ENCODE data around the gene PGC.

Gene PGC

DNA sequence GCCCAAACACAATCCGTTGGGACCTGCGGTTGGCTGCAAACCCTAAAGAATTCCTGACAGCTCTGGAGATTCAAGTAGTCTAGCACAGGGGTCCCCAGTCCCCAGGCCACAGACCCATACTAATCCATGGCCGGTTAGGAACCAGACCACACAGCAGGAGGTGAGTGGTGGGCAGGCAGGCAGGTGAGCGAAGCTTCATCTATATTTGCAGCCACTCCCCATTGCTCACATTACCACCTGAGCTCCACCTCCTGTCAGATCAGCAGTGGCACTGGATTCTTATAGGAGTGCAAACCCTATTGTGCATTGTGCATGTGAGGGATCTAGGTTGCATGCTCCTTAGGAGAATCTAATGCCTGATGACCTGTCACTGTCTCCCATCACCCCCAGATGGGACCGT, 28.4 kb downstream of the PGC start:
- H4K20me1 ChIP-seq, result peaks cover 0 to 70% (median 18%) of the 10 kb centered on the region in 11 experiments; a peak in 14 of 22 replicates
- H3K9ac ChIP-seq, result peak overlapping the region in 2 of 11 experiments; percentile 19 to 44; a peak in 2 of 22 replicates
- H3K4me1 ChIP-seq, result peaks cover 97 to 99% (median 98%) of the 10 kb centered on the region in 10 experiments
- no peaks in the 10 kb centered on the region for H3K27me3 ChIP-seq
- no peak for TF ChIP-seq Cebpa-rat (IDR thresholded peaks at IDR 0.05)
- peaks cover 0 to 48% (median 15%) of the 10 kb centered on the region in 11 experiments; a peak in 13 of 22 replicates for H3K36me3 ChIP-seq
- peak overlapping the region; percentile 30 to 100 (median 99); a peak in 19 of 22 replicates for H3K4me2 ChIP-seq
- peak overlapping the region in 8 of 11 experiments; percentile 3 to 98 (median 46); a peak in 14 of 22 replicates for H3K27ac ChIP-seq
- no peaks in the 10 kb centered on the region for H3K9me3 ChIP-seq (replicated peaks in 1 of 11)
- no peak overlapping the region for H3K4me3 ChIP-seq

DNA sequence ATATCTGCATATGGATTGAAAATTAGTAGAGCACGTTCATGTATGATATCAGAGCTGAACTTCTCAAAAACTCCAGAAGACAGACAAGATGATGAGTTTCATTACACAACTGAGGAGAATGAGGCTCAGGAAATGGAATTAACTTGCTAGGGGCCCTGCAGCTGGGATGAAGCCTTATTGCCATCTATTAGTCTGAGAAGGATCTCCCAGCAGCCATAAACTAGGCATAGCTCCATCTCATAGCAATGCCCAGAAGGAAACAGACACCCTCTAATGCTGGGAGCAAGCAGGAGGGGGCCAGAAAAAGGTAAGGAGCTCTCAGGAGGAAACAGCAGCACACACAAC, 29.8 kb downstream of the PGC start:
- Histone ChIP-seq H3K9me3 (replicated peaks in 1 of 11) (no peaks in the 10 kb centered on the region), H3K9ac (peak overlapping the region; percentile 13 to 70 (median 58); a peak in 19 of 22 replicates), H4K20me1 (peaks cover 0 to 85% (median 30%) of the 10 kb centered on the region in 11 experiments; a peak in 14 of 22 replicates), H3K4me2 (peak overlapping the region; percentile 84 to 100 (median 98)), H3K4me1 (peaks cover 99 to 100% (median 100%) of the 10 kb centered on the region in 10 experiments), H3K27ac (peak overlapping the region in 10 of 11 experiments; percentile 18 to 96 (median 73); a peak in 20 of 22 replicates), H3K27me3 (no peaks in the 10 kb centered on the region), H3K36me3 (peaks cover 0 to 59% (median 17%) of the 10 kb centered on the region in 11 experiments; a peak in 15 of 22 replicates), H3K4me3 (peak overlapping the region in 2 of 10 experiments; percentile 20 to 33; a peak in 1 of 20 replicates)
- TF ChIP-seq Cebpa-rat (IDR thresholded peaks at IDR 0.05), result no peak

DNA sequence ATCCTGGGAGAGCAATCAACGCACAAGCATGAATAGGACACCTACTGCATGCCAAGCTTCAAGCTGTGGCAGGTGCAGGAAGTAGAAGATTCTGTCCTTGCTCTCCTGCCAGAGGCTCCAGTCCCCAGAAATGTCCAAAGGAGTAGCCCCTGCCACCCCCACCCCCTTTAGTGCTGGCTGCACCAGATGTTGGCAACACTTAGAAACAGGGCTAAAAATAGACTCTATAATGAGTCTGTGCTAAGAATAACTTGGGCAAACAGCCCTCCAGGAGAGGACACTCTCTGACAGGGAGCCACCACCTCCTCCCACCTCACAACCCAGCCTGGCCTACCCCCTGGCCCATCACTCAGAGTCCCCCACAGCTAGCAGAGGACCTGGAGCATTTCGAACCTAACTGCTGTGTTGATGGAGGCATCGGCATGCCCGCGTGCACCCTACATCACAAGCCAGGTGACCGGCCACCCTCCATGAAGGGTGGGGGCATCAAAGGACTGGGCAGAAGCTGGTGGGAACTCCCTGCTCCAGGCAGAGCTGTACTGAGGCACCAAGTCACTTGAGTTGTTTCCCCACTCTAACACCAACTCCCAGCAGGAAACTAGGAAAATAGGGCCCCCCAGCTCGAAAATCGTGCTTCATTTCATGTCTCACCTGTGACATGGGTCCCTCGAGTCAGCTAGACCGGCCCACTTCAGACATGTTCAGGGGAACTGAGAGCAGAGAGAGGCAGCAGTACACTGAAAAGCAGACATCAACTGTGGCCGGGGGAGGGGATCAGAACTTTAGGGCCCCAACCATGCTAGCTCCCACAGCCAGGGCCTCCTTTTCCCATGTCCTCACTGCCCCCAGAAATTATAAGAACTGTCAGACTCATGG, 30.4 kb downstream of the PGC start:
- no peak for TF ChIP-seq Cebpa-rat (IDR thresholded peaks at IDR 0.05)
- H3K4me2 ChIP-seq, result peak overlapping the region; percentile 84 to 100 (median 98)
- peak overlapping the region in 4 of 10 experiments; percentile 2 to 33 (median 14); a peak in 3 of 20 replicates for H3K4me3 ChIP-seq
- H4K20me1 ChIP-seq, result peaks cover 0 to 91% (median 30%) of the 10 kb centered on the region in 11 experiments; a peak in 14 of 22 replicates
- peak overlapping the region in 10 of 11 experiments; percentile 18 to 96 (median 73); a peak in 20 of 22 replicates for H3K27ac ChIP-seq
- H3K9me3 ChIP-seq (replicated peaks in 1 of 11), result no peaks in the 10 kb centered on the region
- peak overlapping the region; percentile 13 to 70 (median 58); a peak in 20 of 22 replicates for H3K9ac ChIP-seq
- H3K36me3 ChIP-seq, result peaks cover under 1 to 65% (median 17%) of the 10 kb centered on the region in 11 experiments; a peak in 19 of 22 replicates
- H3K4me1 ChIP-seq, result peaks cover 99 to 100% (median 100%) of the 10 kb centered on the region in 10 experiments
- no peaks in the 10 kb centered on the region for H3K27me3 ChIP-seq

DNA sequence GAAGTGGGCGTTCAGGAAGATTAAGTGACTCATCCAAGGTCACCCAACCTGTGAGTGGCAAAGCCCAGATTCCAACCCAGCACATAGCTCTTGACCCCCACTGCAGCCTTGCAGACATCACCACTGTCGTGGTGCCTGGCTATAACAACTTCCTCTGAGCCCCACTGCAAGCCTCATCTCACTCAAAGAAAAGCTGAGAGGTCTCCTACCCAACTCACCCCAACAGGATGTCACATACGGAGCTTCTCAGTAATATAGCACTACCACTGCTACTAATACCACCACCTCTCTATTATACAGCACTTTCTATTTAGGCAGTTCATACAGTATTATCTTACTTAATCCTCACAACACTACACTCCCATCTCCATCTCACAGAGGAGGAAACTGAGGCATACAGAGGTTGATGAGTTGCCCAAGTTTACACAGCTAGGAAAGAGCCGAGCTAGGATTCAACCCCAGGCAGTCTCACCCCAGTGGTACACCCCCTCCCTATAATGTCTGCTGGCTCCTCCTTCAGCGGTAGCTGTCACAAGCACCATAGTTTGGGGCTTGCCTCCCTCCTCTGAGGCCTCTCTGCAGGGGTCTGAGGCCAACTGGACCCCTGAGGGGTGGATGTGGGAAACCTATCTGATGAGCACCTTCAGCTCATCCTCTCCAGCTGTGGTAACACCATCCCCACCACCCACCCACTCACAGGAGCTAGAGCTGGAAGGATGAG, 31.2 kb downstream of the PGC start:
- peak overlapping the region in 7 of 11 experiments; percentile 13 to 70 (median 50); a peak in 8 of 22 replicates for H3K9ac ChIP-seq
- TF ChIP-seq Cebpa-rat (IDR thresholded peaks at IDR 0.05), result no peak
- H3K9me3 ChIP-seq (replicated peaks in 1 of 11), result no peaks in the 10 kb centered on the region
- H3K27ac ChIP-seq, result peak overlapping the region in 9 of 11 experiments; percentile 52 to 96 (median 77); a peak in 16 of 22 replicates
- H3K4me1 ChIP-seq, result peaks cover 96 to 100% (median 100%) of the 10 kb centered on the region in 10 experiments
- H4K20me1 ChIP-seq, result peaks cover 0 to 99% (median 30%) of the 10 kb centered on the region in 11 experiments; a peak in 14 of 22 replicates
- no peaks in the 10 kb centered on the region for H3K27me3 ChIP-seq
- H3K36me3 ChIP-seq, result peaks cover 8 to 73% (median 25%) of the 10 kb centered on the region in 11 experiments; a peak in 20 of 22 replicates
- peak overlapping the region; percentile 84 to 100 (median 98) for H3K4me2 ChIP-seq
- H3K4me3 ChIP-seq, result peak overlapping the region in 2 of 10 experiments; percentile 25 to 33; a peak in 2 of 20 replicates

DNA sequence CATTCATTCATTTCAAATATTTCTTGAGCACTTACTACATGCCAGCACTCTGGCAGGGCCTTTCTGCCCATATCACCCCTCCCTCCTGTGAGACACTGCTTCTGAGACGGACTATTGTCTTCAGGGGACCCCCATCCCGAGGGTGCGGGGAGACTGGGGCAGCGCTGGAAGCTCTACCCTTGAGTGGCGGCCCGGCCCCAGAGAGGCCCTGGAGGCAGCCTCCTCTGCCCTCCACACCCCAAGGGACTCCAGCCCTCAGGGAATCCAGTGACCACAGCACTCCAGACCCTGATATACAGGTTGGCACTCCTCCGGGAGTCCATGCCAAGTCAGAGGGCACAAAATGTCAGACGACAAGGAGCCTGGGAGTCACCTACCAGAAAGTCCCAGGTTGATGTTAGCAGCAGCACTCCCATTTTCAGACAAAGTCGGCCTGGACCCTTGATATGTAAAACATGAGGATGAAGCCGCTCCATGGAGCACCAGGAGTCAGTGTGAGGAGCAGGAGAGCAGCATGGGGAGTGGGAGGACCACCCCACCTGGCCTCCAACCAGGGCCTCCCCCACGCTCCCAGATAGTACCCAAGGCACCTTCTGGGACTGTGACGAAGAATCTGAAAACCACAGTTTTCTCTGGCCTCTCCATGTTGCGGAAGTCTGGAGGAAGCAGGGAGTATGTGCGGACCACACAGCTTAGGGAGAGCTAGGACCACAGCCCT, 32.5 kb downstream of the PGC start:
- H3K36me3 ChIP-seq, result peaks cover 9 to 77% (median 32%) of the 10 kb centered on the region in 11 experiments; a peak in 20 of 22 replicates
- H3K9ac ChIP-seq, result peak overlapping the region; percentile 20 to 69 (median 56); a peak in 21 of 22 replicates
- no peak for TF ChIP-seq Cebpa-rat (IDR thresholded peaks at IDR 0.05)
- no peaks in the 10 kb centered on the region for H3K27me3 ChIP-seq
- H3K4me2 ChIP-seq, result peak overlapping the region; percentile 84 to 100 (median 98)
- peak overlapping the region in 2 of 10 experiments; percentile 8 to 18; a peak in 3 of 20 replicates for H3K4me3 ChIP-seq
- H4K20me1 ChIP-seq, result peaks cover 0 to 89% (median 30%) of the 10 kb centered on the region in 11 experiments; a peak in 14 of 22 replicates
- H3K9me3 ChIP-seq (replicated peaks in 1 of 11), result no peaks in the 10 kb centered on the region
- peaks cover 83 to 100% (median 98%) of the 10 kb centered on the region in 10 experiments for H3K4me1 ChIP-seq
- peak overlapping the region; percentile 2 to 96 (median 75); a peak in 20 of 22 replicates for H3K27ac ChIP-seq

DNA sequence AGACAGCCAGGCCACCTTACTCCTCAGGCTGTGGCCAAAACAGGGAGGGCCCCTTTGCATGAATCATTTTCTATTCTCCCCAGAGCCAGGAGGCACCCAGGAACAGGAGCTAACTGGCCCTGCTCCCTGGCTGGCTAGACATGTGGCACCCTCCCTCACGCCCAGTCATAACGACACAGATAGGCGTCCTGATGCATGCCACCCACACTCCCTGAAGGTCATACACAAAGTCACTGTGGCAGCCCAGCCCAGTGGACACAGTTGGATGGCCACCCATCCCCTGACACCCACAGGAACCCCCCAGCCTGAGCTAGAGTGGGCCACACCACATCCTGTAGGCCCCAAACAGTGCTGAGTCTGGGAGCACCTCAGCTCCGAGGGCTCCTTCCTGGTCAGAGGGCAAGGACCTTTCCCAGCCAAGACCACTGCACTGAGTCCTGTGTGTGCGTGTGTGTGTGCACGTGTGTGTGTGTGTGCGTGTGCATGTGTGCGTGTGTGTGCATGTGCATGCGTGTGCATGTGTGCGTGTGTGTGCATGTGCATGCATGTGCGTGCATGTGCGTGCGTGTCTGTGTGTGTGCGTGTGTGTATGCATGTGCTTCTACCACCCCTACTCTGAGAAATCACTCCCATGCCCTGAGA, 33.4 kb downstream of the PGC start:
- H3K9me3 ChIP-seq (replicated peaks in 1 of 11), result no peaks in the 10 kb centered on the region
- peak overlapping the region; percentile 84 to 100 (median 98) for H3K4me2 ChIP-seq
- H3K36me3 ChIP-seq, result peaks cover 9 to 78% (median 36%) of the 10 kb centered on the region in 11 experiments; a peak in 20 of 22 replicates
- H3K27me3 ChIP-seq, result no peaks in the 10 kb centered on the region
- H3K9ac ChIP-seq, result peak overlapping the region; percentile 8 to 71 (median 62); a peak in 19 of 22 replicates
- peak overlapping the region in 10 of 11 experiments; percentile 29 to 96 (median 76); a peak in 20 of 22 replicates for H3K27ac ChIP-seq
- peaks cover 81 to 100% (median 98%) of the 10 kb centered on the region in 10 experiments for H3K4me1 ChIP-seq
- H3K4me3 ChIP-seq, result peak overlapping the region in 4 of 10 experiments; percentile 7 to 28 (median 21); a peak in 4 of 20 replicates
- TF ChIP-seq Cebpa-rat (IDR thresholded peaks at IDR 0.05), result no peak
- H4K20me1 ChIP-seq, result peaks cover 0 to 79% (median 30%) of the 10 kb centered on the region in 11 experiments; a peak in 14 of 22 replicates

DNA sequence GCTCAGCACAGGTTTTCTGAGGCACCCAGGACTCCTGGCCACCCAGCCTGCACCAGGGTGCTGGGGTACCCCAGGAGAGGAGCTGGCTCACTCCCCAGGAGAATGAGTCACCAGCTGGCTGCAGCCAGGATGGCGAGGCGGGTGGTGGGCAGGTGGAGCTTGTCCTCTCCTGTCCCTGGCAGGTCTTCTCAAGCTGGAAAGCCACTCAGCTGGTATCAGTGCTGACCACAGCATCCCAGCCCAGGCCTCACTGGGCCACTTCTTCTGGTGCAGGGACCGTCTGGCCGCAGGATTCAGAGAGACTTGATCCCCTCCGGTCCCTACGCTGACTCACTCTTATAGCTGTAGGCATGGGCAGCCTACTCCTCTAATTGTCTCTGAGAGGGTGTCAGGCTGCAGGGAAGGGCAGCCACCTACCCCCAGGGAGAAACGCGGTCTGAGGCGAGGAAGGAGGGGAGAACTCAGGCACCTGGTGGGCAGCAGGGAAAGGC, 34.0 kb downstream of the PGC start:
- Histone ChIP-seq H4K20me1 (peaks cover 0 to 74% (median 30%) of the 10 kb centered on the region in 11 experiments; a peak in 14 of 22 replicates), H3K27ac (peak overlapping the region in 10 of 11 experiments; percentile 29 to 96 (median 76); a peak in 20 of 22 replicates), H3K27me3 (no peaks in the 10 kb centered on the region), H3K9ac (peak overlapping the region; percentile 19 to 71 (median 61); a peak in 19 of 22 replicates), H3K9me3 (replicated peaks in 1 of 11) (no peaks in the 10 kb centered on the region), H3K4me1 (peaks cover 81 to 100% (median 98%) of the 10 kb centered on the region in 10 experiments), H3K4me3 (peak overlapping the region in 3 of 10 experiments; percentile 7 to 28 (median 24); a peak in 3 of 20 replicates), H3K36me3 (peaks cover 9 to 76% (median 36%) of the 10 kb centered on the region in 11 experiments; a peak in 20 of 22 replicates), H3K4me2 (peak overlapping the region; percentile 84 to 100 (median 98))
- no peak for TF ChIP-seq Cebpa-rat (IDR thresholded peaks at IDR 0.05)
